ENCODE results near the gene TUBB4B.

The TUBB4B gene

DNA sequence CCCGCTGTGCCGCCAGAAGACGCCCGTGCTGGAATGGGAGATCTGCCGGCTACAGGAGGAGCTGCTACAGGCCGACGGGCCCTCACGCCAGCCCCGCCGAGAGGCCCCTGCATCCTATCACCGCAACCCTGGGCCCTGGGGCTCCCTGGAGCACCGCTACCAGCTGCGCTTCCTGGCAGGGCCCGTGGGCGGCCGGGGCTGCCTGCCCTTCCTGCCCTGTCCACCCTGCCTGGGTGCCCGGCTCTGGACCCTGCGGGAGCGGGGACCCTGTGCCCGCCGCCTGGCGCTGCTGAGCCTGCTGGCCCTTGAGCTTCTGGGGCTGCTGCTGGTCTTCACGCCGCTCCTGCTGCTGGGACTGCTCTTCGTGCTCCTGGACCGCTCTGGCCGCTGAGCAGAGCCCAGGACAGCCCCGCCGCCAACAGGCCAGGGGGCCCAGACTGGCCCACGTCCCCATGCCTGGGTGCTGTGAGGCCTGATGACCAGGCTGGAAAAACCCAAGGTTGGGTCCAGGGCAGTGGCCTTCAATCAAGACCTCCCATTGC lies 22.8 kb upstream of the TUBB4B start:
- TF ChIP-seq, protein P1, sequence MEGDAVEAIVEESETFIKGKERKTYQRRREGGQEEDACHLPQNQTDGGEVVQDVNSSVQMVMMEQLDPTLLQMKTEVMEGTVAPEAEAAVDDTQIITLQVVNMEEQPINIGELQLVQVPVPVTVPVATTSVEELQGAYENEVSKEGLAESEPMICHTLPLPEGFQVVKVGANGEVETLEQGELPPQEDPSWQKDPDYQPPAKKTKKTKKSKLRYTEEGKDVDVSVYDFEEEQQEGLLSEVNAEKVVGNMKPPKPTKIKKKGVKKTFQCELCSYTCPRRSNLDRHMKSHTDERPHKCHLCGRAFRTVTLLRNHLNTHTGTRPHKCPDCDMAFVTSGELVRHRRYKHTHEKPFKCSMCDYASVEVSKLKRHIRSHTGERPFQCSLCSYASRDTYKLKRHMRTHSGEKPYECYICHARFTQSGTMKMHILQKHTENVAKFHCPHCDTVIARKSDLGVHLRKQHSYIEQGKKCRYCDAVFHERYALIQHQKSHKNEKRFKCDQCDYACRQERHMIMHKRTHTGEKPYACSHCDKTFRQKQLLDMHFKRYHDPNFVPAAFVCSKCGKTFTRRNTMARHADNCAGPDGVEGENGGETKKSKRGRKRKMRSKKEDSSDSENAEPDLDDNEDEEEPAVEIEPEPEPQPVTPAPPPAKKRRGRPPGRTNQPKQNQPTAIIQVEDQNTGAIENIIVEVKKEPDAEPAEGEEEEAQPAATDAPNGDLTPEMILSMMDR (IDR thresholded peaks at IDR 0.05; ENCODE audit: control insufficient read depth, extremely low read depth, insufficient read depth), result no peak
- no peak for DNase-seq (ENCODE audit: low read depth)
- peak overlapping the region; percentile 73 for H3K4me3 ChIP-seq (ENCODE audit: low read depth, low read length)

GRCh38 chr9:137218754-137219271 lies 22.3 kb upstream of the TUBB4B start:
- TF ChIP-seq, protein P1 (IDR thresholded peaks at IDR 0.05; ENCODE audit: control insufficient read depth, extremely low read depth, insufficient read depth), result no peak
- DNase-seq (ENCODE audit: low read depth), result no peak
- H3K4me3 ChIP-seq (ENCODE audit: low read depth, low read length), result peak overlapping the region; percentile 73

DNA sequence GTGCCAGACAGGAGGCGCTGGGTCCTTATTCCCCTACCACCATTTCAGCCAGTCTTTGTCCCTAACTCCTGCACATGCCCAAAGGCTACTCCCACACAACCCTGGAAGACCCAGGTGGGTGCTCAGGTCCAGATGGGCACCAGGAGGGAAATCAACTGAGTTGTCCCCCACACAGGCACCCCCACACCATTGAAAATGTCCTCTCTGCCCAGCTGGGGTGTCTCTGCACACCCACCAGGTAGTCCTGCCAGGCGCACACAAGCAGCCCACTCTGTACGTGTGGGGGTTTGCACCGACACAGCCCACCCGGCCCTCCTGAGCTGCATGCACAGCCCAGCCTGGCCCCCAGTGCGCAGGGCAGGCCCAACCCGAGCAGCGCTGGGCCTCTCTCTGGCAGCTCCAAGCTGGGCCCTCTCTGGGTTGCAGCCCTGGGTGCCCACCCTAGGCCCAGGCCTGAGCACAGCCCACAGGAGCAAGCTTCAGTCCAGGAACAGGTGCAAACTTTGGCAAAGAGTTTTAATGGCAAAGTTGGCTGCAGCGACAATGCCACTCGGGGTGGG lies 21.2 kb upstream of the TUBB4B start:
- no peak overlapping the region for H3K4me3 ChIP-seq (ENCODE audit: low read depth, low read length)
- TF ChIP-seq, protein P1 (IDR thresholded peaks at IDR 0.05; ENCODE audit: control insufficient read depth, extremely low read depth, insufficient read depth), result no peak
- DNase-seq (ENCODE audit: low read depth), result no peak

- H3K4me3 ChIP-seq (ENCODE audit: low read depth, low read length), result no peak overlapping the region
- TF ChIP-seq, protein P1 (IDR thresholded peaks at IDR 0.05; ENCODE audit: control insufficient read depth, extremely low read depth, insufficient read depth), result no peak
- DNase-seq (ENCODE audit: low read depth), result no peak
Observed at GRCh38 chr9:137220317-137221094, 20.6 kb upstream of the TUBB4B start.

DNA sequence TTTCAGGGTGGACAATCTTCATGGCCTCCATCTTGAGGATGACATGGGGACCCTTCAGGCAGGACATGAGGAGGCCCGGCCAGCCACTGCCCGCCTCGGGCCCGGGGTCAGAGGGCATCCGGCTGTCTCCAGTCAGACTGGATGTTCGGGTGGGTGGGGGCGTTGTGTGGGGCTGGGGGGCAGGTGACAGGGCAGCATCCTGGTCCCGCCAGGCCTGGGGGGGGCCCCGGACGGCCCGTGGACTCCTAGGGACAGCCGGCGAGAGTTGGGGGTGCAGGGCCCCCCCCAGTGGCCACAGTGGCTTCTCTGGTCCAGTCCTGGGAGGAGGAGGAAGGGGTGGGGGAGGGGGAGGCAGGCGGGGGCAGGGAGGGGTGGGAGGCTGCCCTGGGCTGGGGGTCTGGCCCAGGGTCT lies 20.0 kb upstream of the TUBB4B start:
- H3K4me3 ChIP-seq (ENCODE audit: low read depth, low read length), result peak overlapping the region; percentile 50
- DNase-seq (ENCODE audit: low read depth), result no peak
- TF ChIP-seq, protein P1 (IDR thresholded peaks at IDR 0.05; ENCODE audit: control insufficient read depth, extremely low read depth, insufficient read depth), result no peak

DNA sequence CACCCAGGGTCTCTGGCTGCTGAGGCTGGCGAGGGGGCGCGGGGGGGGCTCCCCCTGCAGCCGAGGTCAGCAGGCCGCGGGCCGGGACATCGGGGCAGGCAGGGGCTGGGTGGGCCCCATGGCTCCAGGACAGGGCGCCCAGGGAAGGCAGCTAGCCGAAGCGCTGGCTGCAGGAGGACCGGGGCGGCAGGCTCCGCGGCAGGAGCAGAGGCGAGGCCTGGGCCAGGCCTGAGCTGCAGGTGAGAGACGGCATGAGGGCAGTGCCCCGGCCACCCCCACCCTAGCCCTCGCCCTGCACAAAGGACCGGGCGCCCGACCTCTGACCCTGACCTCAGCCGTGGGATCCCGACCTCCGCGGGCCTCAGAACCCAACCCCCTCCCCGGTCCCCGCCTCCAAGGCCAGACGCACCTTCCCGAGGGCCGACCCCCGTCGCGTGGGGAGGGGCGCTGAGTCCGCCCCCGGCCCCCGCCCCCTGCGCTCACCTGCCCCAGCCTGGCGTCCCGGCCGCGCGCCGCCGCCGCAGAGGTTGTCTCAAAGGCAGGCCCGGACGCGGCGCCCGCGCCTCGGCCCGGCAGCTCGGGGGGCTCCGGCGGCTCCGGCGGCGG lies 19.5 kb upstream of the TUBB4B start:
- no peak for DNase-seq (ENCODE audit: low read depth)
- TF ChIP-seq, protein P1 (IDR thresholded peaks at IDR 0.05; ENCODE audit: control insufficient read depth, extremely low read depth, insufficient read depth), result no peak
- H3K4me3 ChIP-seq (ENCODE audit: low read depth, low read length), result peak overlapping the region; percentile 50

Data from LNCaP clone FGC (cell line).